Astrocyte of the spinal cord (primary cell): ENCODE results near the gene ELK1.
"Not testable (repeated sequence)": the region's sequence is repeated elsewhere in the genome, so short reads cannot be mapped to it uniquely, and the experiment has no call there.

Experiments used
- DNase-seq: peaks from one replicate; pipeline ENCODE4 v3.0.0; 2011; ENCODE audit warnings: low read depth, low spot score
- H3K4me3 ChIP-seq: 2 replicates; pipeline ENCODE4 v1.5.1; 2011; ENCODE audit warnings: low read depth, mild to moderate bottlenecking, low read length, moderate library complexity
- CTCF ChIP-seq: IDR thresholded peaks from 2 replicates; pipeline ENCODE4 v1.5.1; 2012; ENCODE audit warnings: low read depth, mild to moderate bottlenecking, low read length, inconsistent platforms
- in situ Hi-C: cut with HindIII; loops from 2 replicates; pipeline ENCODE4 v1.10.0; 2017; ENCODE audit warnings: low sequenced_read_pairs

The ELK1 gene, protein sequence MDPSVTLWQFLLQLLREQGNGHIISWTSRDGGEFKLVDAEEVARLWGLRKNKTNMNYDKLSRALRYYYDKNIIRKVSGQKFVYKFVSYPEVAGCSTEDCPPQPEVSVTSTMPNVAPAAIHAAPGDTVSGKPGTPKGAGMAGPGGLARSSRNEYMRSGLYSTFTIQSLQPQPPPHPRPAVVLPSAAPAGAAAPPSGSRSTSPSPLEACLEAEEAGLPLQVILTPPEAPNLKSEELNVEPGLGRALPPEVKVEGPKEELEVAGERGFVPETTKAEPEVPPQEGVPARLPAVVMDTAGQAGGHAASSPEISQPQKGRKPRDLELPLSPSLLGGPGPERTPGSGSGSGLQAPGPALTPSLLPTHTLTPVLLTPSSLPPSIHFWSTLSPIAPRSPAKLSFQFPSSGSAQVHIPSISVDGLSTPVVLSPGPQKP

GRCh38 chrX:47650164-47651042, at the start of gene ELK1:
ELK1 (minus strand) TSS chrX:47650563; CDS start chrX:47641441, 9,122 bp downstream.
- no peak for TF ChIP-seq CTCF
- peak within 1 kb of the TSS; percentile 65 for H3K4me3 ChIP-seq
- in situ Hi-C loops = no loop called here
- peak; percentile 99 for DNase-seq

- in situ Hi-C loops = no loop called here
- DNase-seq = no peak
- H3K4me3 ChIP-seq = no peak overlapping the region
- TF ChIP-seq CTCF = no peak
Measured at GRCh38 chrX:47697181-47697580, 46.8 kb upstream of the ELK1 start.

DNA sequence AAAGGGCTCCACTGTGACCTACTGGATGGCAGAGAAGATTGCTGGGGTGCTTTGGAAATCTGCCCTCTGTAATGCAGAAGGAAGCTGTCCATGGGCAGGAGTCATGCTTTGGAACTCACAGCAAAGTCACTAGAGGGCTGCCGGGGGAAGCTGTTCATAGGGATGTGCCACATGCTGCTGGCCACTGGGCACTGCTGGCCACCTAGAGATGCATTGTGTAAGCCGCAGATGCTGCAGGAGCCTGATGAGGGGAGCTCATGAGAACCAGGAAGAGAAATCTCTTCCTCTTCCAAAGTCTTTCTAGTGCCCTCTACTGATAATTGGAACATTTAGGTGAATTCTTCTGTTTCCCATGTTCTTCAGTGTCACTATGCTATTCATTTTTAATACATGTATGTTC, 39.8 kb upstream of the ELK1 start:
- in situ Hi-C loops = no loop called here
- DNase-seq = no peak
- no peak for TF ChIP-seq CTCF
- no peak overlapping the region for H3K4me3 ChIP-seq

- no peak for DNase-seq
- H3K4me3 ChIP-seq = no peak overlapping the region
- TF ChIP-seq CTCF = no peak
- in situ Hi-C loops = no loop called here
Measured at GRCh38 chrX:47687263-47687662, 36.9 kb upstream of the ELK1 start.

DNA sequence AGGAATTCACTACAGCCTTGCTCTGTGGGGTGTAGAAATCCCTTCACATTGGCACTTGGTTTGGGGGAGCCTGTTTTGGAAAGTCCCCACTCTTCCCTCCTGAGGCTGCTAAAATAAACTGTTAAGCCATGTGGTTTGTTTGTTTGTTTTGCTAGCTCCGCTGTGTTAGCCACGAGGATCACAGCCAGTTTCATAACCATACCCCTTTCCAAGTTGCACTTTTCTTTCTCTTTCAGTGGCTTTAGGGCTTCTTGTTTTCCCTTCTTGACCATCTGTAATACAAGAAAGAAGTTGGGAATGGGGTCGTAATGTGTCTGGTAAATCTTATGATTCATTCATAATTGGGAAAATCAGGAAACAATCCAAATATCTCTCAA, 33.5 kb upstream of the ELK1 start:
- TF ChIP-seq CTCF = no peak
- H3K4me3 ChIP-seq = no peak overlapping the region
- in situ Hi-C loops = no loop called here
- DNase-seq = no peak

- in situ Hi-C loops = no loop called here
- no peak overlapping the region for H3K4me3 ChIP-seq
- no peak for TF ChIP-seq CTCF
- DNase-seq = no peak
Measured at GRCh38 chrX:47683184-47683828, 32.9 kb upstream of the ELK1 start.

DNA sequence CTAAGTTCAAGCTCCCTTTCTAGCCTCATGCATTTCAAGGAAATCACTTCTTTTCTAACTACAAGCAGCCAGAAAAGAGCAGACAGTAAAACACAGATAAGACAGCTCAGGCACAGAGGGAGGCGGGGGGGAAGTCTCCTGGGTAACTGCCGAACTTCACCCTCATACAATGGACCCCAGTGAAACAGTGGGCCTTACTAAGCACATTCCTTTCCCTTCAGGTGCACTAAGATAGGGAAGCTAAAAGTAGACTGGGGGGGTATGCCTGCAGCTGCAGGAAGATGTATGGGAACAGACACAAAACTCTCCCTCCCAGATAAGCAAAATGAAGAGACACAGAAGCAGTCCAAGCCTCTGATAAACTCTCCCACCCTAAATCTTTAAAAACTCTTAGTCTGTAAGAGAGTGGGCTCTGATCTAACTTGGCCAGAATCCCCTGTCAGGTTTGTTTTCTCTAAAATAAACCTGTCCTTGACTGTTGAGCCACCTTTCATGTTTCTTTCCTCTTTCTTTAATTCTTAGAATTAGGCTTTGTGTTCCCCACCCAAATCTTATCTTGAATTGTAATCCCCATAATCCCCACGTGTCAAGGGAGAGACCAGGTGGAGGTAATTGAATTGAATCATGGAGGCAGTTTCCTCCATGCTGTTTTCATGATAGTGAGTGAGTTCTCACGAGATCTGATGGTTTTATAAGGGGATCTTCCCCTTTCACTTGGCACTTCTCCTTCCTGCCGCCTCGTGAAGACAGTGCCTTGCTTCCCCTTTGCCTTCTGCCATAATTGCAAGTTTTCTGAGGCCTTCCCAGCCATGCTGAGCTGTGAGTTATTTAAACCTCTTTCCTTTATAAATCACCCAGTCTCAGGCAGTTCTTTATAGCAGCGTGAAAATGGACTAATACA, 25.8 kb upstream of the ELK1 start:
- DNase-seq, in situ Hi-C loops, H3K4me3 ChIP-seq: not testable (repeated sequence)
